Measurements from ENCODE around the gene CACNA2D4.
"Not testable (repeated sequence)": the region's sequence is repeated elsewhere in the genome, so short reads cannot be mapped to it uniquely, and the experiment has no call there.

Gene CACNA2D4, protein sequence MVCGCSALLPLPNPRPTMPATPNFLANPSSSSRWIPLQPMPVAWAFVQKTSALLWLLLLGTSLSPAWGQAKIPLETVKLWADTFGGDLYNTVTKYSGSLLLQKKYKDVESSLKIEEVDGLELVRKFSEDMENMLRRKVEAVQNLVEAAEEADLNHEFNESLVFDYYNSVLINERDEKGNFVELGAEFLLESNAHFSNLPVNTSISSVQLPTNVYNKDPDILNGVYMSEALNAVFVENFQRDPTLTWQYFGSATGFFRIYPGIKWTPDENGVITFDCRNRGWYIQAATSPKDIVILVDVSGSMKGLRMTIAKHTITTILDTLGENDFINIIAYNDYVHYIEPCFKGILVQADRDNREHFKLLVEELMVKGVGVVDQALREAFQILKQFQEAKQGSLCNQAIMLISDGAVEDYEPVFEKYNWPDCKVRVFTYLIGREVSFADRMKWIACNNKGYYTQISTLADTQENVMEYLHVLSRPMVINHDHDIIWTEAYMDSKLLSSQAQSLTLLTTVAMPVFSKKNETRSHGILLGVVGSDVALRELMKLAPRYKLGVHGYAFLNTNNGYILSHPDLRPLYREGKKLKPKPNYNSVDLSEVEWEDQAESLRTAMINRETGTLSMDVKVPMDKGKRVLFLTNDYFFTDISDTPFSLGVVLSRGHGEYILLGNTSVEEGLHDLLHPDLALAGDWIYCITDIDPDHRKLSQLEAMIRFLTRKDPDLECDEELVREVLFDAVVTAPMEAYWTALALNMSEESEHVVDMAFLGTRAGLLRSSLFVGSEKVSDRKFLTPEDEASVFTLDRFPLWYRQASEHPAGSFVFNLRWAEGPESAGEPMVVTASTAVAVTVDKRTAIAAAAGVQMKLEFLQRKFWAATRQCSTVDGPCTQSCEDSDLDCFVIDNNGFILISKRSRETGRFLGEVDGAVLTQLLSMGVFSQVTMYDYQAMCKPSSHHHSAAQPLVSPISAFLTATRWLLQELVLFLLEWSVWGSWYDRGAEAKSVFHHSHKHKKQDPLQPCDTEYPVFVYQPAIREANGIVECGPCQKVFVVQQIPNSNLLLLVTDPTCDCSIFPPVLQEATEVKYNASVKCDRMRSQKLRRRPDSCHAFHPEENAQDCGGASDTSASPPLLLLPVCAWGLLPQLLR
- long read RNA-seq, donor 1, partial matches to known transcripts = 0 of 1 reads
- long read RNA-seq, donor 1, other reads (novel, unspliced or antisense) = 0 of 1 reads
- long read RNA-seq, donor 2, partial matches to known transcripts = 0 of 1 reads
- long read RNA-seq, donor 2, other reads (novel, unspliced or antisense) = 0 of 1 reads
- long read RNA-seq, donor 3 = 0 reads
- long read RNA-seq, donor 4, partial matches to known transcripts = 0 of 3 reads
- long read RNA-seq, donor 4, other reads (novel, unspliced or antisense) = 0 of 3 reads
- long read RNA-seq, donor 5, partial matches to known transcripts = 0 of 2 reads
- long read RNA-seq, donor 5, other reads (novel, unspliced or antisense) = 0 of 2 reads
- long read RNA-seq, donor 6, partial matches to known transcripts = 0 of 1 reads
- long read RNA-seq, donor 6, other reads (novel, unspliced or antisense) = 0 of 1 reads
- long read RNA-seq, donor 7 = 0 reads
- long read RNA-seq, donor 8 = 0 reads

DNA sequence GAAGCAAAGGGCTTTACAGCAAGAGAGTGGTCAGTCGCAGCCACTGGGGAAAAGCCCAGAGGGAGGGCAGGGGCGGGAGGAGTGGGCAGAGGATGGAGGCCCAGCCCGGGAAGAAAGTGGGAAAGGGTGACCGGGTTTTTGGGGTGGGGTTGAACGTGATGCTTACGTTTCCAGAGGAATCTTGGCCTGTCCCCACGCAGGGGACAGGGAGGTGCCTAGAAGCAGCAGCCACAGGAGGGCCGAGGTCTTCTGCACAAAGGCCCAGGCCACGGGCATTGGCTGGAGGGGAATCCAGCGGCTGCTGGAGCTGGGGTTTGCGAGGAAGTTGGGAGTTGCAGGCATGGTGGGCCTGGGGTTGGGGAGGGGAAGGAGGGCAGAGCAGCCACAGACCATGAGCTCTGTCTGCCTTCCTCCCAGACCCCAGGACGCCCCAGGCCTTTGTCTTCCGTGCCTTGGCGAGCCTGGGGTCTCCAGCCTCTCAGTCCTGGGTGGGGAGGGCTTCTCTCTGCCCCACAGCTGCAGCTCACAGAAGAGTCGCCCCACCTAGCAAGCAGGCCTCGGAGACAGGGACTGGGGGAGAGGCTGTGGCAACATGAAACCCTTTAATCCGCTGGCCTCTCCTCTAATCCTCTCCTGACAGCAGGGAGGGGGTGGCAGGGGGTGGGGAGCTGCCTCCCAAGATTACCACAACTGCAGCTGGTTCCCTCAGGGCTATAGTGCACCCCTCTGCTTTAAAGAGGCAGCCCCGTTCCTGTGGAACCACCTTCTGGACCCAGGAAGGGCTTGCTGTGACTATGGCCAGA, at the start of gene CACNA2D4:
Gene CACNA2D4, minus strand, starts transcription at position 572 of the 803 bp plus-strand sequence. Its CDS starts 179 bp downstream, at position 393.
- no peak for DNase-seq

DNA sequence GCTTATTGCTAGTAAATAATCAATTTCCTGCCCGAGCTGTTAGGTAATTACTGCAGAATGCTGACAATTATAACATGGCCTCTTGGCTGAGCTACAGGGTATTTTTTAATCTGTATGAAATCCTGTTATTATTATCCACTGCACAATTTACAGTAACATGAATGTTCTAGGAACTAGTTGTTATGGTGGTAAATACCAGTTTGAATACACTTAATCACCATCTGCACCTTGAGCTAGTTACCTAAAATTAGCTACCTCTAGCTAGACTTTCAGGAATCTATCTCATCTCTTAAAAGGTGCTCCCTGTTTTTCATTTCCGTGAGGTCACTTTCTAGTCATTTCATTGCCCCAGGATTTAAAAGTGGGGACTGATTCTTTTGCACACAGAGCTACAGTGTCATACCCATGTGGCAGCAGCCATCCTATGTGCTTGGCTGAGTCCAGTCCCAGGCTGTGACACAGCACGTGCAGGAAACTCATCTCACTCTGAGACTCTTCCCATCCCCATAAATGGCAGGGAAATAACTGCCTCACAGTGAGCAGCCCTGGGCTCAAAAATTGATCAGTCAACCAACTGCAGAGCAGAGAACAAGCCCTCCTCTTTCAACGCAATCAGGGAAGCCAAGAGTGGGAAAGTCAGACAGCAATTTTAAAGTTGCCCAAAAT, 48.2 kb upstream of the CACNA2D4 start:
- DNase-seq = no peak

DNA sequence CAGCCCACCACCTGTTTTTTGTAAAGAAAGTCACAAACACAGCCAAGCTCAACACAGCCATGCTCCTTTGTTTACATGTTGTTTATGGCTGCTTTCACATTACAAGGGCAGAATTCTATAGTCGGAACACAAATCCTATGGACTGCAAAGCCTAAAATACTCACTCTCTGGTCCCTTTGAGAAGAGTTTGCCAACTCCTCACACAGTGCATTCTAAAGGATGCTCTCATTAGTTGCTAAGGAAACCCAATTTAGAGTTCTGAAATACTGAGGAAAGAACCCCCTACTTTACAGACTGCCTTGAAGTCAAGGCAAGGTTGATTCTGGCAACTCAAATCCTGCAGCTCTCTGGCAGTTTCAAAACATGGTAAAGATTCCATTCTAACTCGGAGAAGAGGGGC, 47.5 kb upstream of the CACNA2D4 start:
- no peak for DNase-seq

DNA sequence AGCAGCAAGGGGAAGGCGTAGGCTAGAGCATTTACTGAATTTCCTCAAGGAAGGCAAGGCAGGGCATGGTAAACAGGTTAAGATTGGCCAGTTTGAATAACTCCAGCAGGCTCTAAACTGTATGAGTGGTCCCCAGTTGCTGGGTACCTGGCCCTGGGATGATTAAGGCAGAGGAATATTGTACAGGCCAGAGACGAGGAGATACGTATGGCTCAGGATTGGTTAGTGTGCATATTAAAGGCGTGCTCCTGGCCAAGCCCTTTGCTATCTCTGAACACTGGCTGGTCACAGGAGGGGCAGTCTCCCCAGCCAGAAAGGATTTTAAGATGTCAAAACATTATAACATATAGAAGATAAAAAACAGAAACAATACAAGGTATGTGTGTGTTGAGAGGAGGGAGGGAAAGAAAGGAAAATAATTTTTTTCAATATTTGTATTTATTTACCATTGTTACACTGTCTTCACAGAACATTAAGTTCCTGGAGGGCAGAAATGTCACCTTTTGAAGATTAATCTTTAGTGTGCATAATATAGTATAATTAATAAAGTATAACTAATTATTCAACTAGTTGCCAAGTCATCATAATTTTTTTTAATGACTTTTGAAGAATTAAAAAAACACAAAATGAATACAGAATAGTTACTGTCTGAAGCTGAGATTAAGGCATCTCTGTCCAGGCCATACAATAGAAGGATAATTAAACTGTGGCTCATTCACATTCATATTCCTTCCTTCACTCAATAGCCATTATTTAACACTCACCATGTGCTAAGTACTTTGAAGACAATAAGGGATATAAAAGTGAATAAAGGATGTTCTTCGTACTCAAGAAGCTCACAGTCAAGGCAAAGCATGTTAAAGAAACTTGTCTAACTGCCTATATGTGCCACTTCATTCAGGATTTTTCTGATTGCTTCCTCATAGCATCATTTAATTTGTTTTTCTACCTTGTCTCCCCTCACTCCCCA, 43.9 kb upstream of the CACNA2D4 start:
- no peak for DNase-seq

DNA sequence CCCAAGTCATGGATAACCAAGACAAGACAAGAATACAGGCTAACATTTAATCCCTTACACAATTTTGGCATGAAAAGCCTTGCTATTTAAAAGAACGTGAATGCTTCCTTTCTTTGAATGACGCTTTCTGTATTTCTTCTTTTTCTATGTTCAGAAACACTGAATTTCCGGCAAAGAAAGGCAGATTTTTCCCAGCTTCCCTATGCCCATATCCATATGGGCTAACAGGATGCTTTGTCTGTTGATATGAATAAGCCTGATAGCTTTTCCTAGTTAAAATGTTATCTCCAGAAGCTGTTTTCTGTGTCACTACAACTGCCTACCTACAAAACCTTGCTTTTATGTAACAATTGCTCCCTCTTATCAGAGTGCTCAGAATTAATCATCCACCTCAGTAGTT, 38.3 kb upstream of the CACNA2D4 start:
- DNase-seq = no peak

DNA sequence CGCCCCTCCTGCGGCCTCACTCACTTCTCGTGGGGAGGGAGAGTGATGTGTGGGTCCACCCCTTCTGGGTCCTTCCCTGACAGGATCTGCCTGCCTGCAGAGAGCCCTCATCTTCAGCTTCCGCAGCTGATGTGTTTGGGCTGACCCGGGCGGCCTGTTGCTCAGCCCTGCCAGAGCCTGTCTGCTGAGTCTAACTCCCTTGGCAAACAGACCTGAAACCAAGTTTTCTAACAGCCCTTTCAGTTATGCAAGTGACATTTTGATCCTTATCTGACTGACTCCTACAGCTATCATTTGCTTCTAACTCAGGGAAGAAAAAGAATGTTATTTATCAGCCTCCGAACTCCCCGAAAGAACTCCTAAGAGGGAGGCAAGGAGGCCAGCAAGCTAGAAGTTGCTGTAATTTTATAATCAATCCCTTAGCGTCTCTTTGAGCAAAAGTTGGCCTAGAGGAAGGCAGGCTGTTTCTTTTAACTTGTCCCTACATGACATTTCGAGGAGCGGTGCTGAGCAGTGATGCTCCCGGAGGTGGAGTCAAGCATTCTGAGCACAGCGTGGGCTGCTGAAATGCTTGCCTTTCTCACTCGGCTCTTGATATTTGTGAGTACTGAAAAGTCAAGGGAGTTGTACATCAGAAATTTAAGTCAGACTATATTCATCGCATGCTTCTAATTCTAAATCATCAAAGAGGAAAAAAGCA, 31.5 kb upstream of the CACNA2D4 start:
- DNase-seq = no peak

DNA sequence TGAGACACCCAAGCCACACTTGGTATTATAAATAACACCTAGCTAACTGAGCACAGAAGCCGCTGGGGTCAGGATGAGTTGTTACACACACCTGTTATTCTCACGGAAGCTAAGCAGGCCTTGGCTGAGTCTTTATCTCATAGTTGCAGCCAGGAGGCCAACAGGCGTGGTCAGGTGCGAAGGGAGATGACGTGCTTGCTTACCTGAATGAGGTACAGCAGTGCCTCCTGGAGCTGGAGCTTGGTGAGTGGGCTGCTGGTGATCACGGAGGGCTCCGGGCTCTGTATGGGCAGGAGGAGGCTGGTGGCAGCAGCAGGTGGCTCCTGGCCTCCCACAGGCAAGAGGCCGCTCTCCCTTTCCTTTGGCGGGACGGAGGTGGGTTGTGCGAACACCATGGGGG, 30.4 kb upstream of the CACNA2D4 start:
- DNase-seq = no peak

DNA sequence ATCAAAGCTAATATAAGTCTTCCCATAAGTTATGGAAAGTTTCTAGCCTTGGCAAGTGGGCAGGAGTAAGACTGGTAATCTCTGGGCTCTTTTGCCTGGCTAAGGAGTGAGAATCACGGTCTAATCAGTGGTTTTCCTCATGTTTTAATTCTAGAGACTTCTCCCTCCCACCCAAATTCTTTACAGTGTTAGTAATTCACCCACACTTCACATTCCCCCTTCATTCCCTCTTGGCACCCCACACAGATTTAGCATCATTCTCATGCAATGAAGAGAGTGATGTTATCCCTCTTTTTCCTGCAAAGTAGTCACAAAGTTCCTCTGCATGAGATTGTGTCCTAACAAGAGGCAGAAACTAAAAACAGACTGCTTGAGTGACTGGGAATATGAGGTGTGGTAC, 28.6 kb upstream of the CACNA2D4 start:
- no peak for DNase-seq

DNA sequence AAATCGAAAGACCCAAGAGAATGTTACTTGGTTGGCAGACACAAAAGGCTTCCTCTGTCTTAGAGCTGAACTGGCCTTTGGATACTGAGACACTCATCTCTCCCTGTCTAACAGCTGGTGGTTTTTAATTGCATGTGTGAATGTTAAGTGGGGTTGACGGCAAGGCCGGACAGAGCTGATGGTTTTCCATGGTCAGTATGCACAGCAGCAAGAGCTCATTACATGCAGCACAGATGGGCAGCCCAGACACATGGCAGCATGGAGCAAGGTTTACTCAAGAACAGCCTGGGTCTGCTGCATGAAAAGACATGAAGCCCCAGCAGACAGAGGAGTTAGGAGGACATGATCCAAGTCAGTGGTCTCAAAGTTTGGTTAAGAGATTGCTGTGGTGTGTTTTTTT, 27.8 kb upstream of the CACNA2D4 start:
- no peak for DNase-seq

DNA sequence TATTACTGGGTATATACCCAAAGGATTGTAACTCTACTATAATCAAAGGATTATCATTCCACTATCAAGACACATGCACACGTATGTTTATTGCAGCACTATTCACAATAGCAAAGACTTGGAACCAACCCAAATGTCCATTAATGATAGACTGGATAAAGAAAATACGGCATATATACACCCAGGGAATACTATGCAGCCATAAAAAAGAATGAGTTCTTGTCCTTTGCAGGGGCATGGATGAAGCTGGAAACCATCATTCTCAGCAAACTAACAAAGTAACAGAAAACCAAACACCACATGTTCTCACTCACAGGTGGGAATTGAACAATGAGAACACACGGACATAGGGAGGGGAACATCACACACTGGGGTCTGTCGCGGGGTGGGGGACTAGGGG, 27.1 kb upstream of the CACNA2D4 start:
- not testable (repeated sequence) for DNase-seq

DNA sequence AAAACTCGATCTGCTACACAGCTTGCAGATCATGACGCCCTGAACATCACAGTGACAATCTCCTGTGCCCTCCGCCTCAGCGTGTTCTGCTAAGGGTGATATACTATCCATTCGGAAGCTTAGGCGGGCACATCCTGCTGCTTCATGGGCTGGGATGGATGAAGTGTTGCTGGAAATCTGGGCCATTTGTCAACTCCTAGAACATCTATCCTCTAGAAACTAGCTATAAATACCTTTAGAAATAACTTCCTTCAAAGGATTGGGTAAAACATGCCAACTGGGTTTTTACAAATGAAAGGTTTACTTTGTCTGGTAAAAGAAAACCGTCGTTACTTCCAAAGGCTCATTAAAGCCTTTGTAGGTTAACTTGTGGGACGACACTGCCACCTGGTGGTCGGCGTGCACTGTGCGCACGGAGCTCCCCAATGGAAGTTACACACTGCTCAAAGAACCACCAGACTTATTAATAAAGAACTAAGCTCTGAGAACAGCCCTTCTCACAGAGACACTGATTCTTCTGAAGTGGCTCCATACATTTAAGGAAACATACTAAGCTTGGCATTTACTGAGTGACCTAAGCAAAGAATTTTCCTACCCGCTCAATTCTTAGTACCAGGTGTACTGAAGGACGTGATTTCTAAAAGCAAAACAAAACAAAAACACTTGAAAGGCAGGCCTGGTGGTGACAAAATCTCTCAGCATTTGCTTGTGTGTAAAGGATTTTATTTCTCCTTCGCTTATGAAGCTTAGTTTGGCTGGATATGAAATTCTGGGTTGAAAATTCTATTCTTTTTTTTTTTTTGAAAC, 21.6 kb upstream of the CACNA2D4 start:
- peak; percentile 63 for DNase-seq

DNA sequence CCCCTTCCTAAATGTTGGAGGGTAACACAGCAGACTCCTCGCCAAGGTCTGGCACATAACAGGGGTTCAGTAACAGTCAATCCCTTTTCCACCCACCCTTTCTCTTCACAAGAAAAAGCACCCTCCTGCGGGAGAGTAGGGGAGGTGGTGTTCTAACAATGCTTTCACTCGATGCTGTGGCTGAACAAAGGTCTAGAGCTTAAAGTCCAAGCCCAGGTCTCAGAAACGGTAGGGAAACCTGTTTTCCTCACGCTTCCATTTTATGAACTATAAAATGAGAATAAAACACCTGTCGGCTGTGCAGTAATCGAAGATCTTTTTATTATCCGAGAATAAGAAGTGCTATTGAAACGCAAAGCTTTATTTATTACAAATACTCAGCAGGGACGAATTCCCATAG, 20.9 kb upstream of the CACNA2D4 start:
- DNase-seq = no peak

DNA sequence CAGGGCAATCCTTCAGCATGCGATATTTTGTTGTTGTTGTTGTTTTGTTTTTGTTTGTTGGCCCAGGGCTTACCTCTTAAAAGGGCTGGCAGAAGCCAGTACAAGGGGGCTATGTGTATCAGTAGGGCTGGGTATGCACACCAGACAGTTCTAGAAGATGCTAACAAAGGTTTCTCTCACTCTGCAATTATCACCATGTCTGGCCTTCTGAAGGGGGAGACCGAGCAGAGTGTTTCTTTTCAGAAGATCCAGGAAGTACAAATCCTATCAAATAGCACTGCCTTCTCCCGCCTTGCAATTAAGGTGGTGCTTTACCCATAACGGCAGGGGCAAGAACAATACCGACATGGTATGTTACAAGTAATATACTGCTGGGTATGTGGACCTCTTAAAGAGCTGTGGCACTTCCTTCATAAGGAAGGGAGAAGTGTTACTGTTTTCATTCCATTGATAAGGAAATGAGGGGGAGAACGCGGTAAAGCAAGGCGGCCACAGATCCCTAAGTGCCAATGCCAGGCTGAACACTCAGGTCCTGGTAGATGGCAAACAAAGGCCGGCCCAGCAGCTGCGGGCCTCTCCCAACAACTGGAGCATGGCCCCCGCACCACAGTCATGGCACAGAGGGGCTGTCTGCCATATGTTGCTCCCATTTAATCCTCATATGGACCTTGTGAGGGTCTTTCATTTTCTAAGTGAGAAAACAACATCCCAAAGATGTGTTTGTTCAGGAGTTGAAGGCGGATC, 19.2 kb upstream of the CACNA2D4 start:
- no peak for DNase-seq

DNA sequence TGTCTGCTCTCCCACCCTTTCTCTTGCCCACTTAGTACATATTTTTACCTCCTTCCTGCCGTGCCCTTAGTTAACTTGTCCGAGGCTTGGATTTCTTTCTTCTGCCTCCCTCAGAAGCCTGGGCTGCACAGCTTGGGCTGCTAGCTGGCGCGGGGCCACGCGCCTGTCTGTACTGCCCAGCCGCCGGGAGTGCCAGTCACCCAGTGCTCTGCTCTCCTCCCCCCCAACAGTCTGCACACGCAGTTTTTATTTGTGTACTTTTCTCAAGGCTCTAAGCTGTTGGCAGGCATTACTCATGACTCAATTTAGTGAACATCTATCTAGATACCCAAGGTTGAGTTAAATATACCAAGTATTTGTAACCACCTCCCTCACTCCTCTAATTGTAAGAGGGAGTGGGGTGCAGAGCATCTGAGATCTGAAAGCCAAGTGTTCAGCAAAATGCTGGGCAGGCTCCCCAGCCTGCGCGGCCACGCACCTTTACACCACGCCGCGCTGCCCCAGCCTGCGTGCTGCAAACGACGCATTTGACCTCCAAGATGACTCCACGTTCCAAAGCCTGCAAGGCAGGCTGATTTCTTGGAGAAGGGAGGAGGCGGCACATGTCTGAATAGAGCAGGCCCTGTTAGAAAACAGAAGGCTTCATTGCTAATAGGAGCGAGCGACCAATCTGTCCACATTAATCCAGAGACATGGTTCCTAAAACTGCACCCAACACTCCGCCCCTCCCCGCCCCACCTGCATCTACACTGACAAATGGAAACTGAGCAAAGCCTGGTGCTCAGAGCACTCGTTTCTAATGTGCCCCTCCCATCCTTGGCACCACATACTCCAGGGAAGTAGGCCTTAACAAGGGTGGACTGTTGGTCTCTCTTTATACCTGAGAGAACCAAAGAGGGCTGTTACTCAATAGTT, 18.2 kb upstream of the CACNA2D4 start:
- DNase-seq = no peak

DNA sequence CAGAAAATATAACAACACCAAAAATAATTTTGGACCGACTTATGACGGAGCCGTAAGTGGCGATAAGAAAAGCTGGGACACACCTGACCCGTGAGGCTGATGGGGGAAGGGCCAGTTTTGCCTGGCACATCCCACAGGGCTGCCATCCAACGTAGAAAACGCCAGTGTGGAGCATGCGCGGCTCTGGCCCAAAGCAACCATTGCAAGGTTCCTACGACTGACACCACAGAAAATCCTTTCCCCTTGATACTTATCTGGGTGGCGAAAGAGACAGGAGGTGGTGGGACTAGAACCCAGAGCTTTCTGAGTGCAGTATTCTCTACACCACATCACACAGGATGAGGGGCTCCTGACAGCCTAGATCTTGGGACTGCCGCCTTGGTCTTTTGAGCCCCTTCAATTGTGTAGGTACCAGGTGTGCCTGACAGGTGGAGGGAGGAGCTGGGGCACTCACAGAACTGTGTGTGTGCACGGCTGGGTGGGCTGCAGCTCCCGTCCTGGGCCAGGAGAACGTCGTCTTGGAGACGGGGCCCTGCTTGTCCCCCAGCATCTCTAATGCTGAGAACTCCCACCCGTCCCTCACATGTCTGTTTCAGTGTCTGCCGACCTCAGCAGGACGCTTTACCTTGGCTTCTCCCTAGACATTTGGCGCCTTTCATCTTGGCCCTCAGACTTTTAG, 17.4 kb upstream of the CACNA2D4 start:
- no peak for DNase-seq
